NOMO-1 (cell line): ENCODE data around the gene IFI27L1.
"Not testable (repeated sequence)": the region's sequence is repeated elsewhere in the genome, so short reads cannot be mapped to it uniquely, and the experiment has no call there.

Experiments used
- DNase-seq, 2 experiments: peaks; one replicate each; lab custom pipeline; 2025; ENCODE audit not compliant: unreplicated experiment in 2 of 2; lab: John Stamatoyannopoulos, UW

Gene IFI27L1

GRCh38 chr14:94047581-94047980, 33.5 kb upstream of the IFI27L1 start:
- DNase-seq: no peak

GRCh38 chr14:94048691-94049624, 32.2 kb upstream of the IFI27L1 start:
- no peak for DNase-seq

DNA sequence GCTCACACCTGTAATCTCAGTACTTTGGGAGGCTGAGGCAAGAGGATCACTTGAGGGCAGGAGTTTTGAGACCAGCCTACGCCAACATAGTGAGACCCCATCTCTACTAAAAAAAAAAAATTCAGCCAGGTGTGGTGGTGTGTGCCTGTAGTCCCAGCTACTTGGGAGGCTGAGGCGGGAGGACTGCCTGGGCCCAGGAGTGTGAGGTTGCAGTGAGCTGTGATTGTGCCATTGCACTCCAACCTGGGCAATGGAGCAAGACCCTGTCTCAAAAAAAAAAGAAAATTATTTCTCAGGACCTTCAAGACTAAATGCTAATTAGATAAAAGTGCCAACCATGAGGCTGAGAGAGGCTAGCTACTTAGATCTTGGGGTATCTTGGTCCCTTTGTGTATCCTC, 31.5 kb upstream of the IFI27L1 start:
- no peak for DNase-seq

DNA sequence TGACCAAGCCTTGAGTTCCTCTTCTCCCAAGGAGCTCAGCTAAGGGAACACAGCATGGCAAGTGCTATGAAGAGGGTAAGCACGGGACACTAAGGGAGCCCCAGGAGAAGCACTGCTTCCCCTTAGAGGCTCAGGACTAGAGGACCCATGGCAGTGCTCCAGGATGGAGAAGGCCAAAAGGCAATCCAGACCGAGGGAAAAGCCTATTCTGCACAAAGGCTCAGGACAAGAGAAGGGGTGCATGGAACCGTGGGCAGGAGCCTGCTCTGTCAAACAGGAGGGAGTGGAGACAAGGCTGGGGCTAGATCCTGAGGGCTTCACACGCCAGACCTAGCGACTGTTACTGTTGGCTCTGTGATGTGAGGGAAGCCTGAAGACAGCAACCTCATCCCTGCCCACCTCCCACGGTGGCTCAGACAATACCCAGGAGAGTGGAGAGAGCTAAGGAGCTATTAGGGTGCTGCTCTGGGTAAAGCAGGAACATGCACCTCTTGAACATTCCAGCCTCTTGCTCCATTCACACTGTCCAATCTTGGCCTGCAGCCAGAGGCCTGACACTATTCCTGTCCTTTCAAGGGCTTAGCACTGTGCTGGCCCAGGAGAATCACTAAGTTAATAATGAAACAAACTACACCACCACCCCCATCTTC, 30.8 kb upstream of the IFI27L1 start:
- DNase-seq: no peak

- no peak for DNase-seq
Measured at GRCh38 chr14:94051115-94051514, 30.0 kb upstream of the IFI27L1 start.

GRCh38 chr14:94051779-94052178, 29.3 kb upstream of the IFI27L1 start:
- DNase-seq: no peak

DNA sequence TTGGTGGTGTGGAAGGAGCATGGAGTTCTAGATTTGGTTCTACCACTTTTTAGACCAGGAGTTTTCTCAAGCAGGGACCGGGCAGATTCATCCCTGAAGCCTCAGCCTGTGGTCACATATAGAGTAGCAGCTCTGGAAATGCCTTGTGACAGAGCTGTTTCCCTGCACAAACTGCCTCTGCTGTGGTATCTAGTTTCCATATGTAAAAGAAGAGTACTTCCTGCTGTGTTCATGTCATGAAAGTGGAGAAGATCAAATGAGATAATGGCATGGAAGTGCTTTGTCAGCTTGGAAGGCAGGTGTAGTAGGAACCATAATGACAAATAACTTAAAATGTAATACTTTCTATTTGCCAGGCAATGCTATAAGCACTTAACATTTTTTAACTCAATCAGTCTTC, 28.9 kb upstream of the IFI27L1 start:
- DNase-seq: no peak

DNA sequence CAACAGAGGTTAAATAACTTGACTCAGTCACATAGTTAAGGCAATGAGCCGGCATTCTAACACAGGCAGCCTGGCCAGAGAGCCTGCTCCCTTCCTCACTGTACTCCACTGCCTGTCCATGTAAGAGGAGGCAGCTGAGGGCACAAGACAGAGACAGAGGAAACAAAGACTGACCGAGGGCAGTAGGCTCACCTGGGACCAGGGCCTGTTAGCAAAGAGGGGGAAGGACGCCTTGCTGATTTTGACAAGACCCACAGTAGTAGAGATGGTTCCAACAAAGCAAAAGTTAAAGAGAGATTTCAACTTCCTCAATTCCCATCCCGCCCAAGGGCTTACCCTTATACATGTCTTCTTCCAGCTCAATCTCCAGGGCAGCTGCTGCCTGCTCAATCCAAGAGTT, 28.4 kb upstream of the IFI27L1 start:
- no peak for DNase-seq

DNA sequence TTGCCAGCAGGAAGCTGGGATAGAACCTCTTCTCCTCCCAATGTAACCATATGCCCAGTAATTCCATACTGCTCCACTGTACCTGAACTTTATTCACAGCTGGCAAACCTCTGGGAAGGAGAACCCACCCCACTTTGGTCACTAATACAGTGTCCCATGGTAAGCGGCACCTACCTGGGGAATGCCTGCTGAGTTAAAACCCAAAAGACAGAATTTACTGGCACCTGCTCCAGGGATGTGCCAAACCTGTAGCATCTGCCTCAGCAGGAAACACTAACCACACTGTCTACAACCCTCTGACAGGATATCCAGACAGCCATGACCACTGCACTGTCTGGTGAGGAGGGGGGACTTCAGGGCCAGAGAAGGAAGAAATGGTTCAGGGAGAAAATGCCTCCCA, 26.7 kb upstream of the IFI27L1 start:
- DNase-seq: no peak

- DNase-seq: no peak
Measured at GRCh38 chr14:94054936-94055335, 26.2 kb upstream of the IFI27L1 start.

- no peak for DNase-seq
Measured at GRCh38 chr14:94056579-94057308, 24.4 kb upstream of the IFI27L1 start.

DNA sequence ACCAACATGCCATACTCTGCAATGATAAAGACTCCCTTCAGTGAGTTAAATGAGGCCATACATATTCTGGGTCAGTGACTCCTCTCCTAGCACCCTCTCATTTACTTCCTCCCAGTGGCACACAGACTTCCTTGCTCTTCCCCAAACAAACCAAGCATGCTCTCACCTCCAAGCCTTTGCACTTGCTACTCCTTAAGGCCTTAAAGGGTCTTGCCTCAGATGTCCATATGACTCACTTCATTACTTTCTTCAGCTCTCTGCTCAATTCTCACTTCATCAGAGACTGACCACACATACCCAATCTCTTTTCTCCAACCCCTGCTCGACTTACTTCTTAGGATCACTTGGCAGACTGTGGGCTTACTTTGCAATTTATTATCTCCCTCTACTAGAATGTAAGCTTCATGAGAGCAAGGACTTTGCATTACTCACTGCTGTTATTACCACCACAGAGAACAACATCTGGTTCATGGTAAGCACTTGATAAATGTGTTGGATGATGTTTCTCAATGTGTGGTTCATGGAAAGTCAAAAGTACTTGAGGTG, 22.9 kb upstream of the IFI27L1 start:
- DNase-seq: no peak

- DNase-seq: no peak
Measured at GRCh38 chr14:94058674-94059138, 22.4 kb upstream of the IFI27L1 start.

- DNase-seq: no peak
Measured at GRCh38 chr14:94059998-94060397, 21.1 kb upstream of the IFI27L1 start.

GRCh38 chr14:94062344-94062940, 18.7 kb upstream of the IFI27L1 start:
- DNase-seq: no peak

- no peak for DNase-seq
Measured at GRCh38 chr14:94066089-94066676, 14.9 kb upstream of the IFI27L1 start.

GRCh38 chr14:94072076-94072475, 9.0 kb upstream of the IFI27L1 start:
- not testable (repeated sequence) for DNase-seq

DNA sequence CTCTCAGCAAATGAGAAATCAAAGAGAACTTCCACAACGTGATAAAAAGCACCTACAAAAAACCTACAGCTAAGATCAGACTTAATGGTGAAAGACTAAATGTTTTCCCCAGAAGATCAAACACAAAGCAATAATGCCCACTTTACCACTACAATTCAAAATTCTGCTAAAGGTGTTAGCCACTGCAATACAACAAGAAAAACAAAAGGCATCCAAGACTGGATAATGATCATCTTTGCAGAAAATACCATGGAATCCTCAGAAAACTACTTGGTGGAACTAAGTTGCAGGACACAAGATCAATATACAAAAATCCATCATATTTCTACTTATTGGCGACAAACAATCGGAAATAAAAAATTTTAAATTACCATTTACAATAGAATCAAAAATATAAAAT, 6.6 kb upstream of the IFI27L1 start:
- no peak for DNase-seq

DNA sequence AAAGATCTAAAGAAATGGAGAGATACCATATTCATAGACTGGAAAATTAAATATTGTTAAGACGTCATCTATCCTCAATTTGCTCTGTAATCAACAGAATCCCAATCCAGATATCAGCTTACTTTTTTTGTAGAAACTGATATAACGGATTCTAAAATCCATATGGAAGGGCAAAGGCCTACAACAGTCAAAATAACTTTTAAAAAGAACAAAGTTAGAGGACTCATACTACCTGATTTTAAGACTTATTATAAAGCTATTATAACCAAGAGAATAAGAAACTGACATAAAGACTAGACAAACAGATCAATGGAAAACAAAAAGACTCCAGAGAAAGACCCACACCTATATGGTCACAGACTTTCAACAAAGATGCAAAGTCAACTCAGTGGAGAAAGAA, 6.1 kb upstream of the IFI27L1 start:
- no peak for DNase-seq

- no peak for DNase-seq
Measured at GRCh38 chr14:94077111-94077821, 3.8 kb upstream of the IFI27L1 start.
